K562 (cell line): Measurements from ENCODE around the gene EEFSEC. TPM values are rescaled to one million over a fixed set of nuclear protein-coding genes. Genes with fewer than 3 reads are reported as not detected.

ENCODE experiments used
- ATAC-seq: fragments of 200-7000 bp; cut with Tn5 transposase; 3 replicates; pipeline ENCODE4 v1.9.1; 2020; ENCODE audit warnings: moderate library complexity
- BruUV-seq: library from RNA; stranded (reverse); fragments of 400-500 nt; replicated peaks from 2 replicates; lab custom pipeline; 2021; lab: Mats Ljungman, UMichigan
- CTCF ChIA-PET: fragments of 300-600 bp; formaldehyde crosslinking; extraction: SDS; loops from one replicate; lab custom pipeline; 2021; ENCODE audit warnings: low intra/inter-chr PET ratio; lab: Yijun Ruan, JAX
- POLR2A ChIA-PET: fragments of 300-600, 350-650 bp; sonication (Branson Sonifier 250); formaldehyde crosslinking; extraction: SDS; loops from one replicate; lab custom pipeline; 2021; ENCODE audit warnings: antibody characterized with exemption, inconsistent platforms; lab: Yijun Ruan, JAX
- DNase-seq, 4 experiments: peaks; one replicate each; pipeline versions ENCODE4 v3.0.0 to v3.0.0-alpha.2; 2011 to 2018; ENCODE audit warnings: low spot score in 3 of 4, mixed read lengths in 3 of 4; ENCODE audit errors: extremely low read depth in 1 of 4
- FAIRE-seq: peaks from 2 replicates; lab custom pipeline; 2011; peaks lifted over from hg19 to GRCh38; lab: Jason Lieb, UNC
- H2AFZ ChIP-seq: 2 replicates; pipeline ENCODE4 v1.6.0; 2011; ENCODE audit warnings: low read depth, low read length, control low read depth, inconsistent platforms
- H3K27ac ChIP-seq: fragments of 200-600 bp; 3 replicates; pipeline ENCODE4 v1.8.0; 2011; ENCODE audit warnings: low read depth, mild to moderate bottlenecking, control low read depth, inconsistent platforms, low read length, moderate library complexity, mixed read lengths; ENCODE audit errors: extremely low read depth
- H3K27me3 ChIP-seq, 2 experiments: fragments of 300-600 bp in 1 of 2; 2 replicates in 1 of 2; 3 replicates in 1 of 2; pipeline versions ENCODE4 v1.6.0 to v1.8.0; 2011; ENCODE audit warnings: inconsistent platforms in 2 of 2, low read length in 2 of 2, mild to moderate bottlenecking in 1 of 2, mixed read lengths in 1 of 2, moderate library complexity in 1 of 2; ENCODE audit not compliant: control insufficient read depth in 2 of 2, insufficient read depth in 2 of 2
- H3K36me3 ChIP-seq: fragments of 300-600 bp; 3 replicates; pipeline ENCODE4 v1.8.0; 2011; ENCODE audit warnings: mild to moderate bottlenecking, low read length, inconsistent platforms; ENCODE audit not compliant: control insufficient read depth, insufficient read depth
- H3K4me1 ChIP-seq, 2 experiments: fragments of 200-600 bp in 1 of 2; replicated peaks in 1 of 2; 2 replicates in 1 of 2; 3 replicates in 1 of 2; pipeline versions ENCODE4 v1.5.1 to v1.8.0; 2011; ENCODE audit warnings: inconsistent platforms in 2 of 2, low read length in 2 of 2, mild to moderate bottlenecking in 1 of 2, mixed read lengths in 1 of 2, moderate library complexity in 1 of 2; ENCODE audit not compliant: control insufficient read depth in 2 of 2, insufficient read depth in 2 of 2
- H3K4me2 ChIP-seq: 2 replicates; pipeline ENCODE4 v1.6.1; 2011; ENCODE audit warnings: low read length, control low read depth, inconsistent platforms, mixed read lengths; ENCODE audit not compliant: insufficient read depth
- H3K4me3 ChIP-seq: fragments of 200-600 bp; sonication (generic), shearing (Covaris generic); 2 replicates; pipeline ENCODE4 v1.5.1; 2016; ENCODE audit warnings: control low read depth, inconsistent platforms
- H3K79me2 ChIP-seq: fragments of 200-600 bp; 3 replicates; pipeline ENCODE4 v1.8.0; 2011; ENCODE audit warnings: low read length, inconsistent platforms; ENCODE audit not compliant: control insufficient read depth, insufficient read depth
- H3K9ac ChIP-seq, 2 experiments: 2 replicates each; pipeline versions ENCODE4 v1.6.0 to v1.6.1; 2011; ENCODE audit warnings: low read depth in 2 of 2, low read length in 2 of 2, control low read depth in 1 of 2, inconsistent platforms in 1 of 2, mild to moderate bottlenecking in 1 of 2, mixed read lengths in 1 of 2; ENCODE audit not compliant: insufficient read depth in 1 of 2
- H3K9me1 ChIP-seq: one replicate; pipeline ENCODE4 v1.6.0; 2011; ENCODE audit warnings: inconsistent platforms, mild to moderate bottlenecking, low read length, moderate library complexity; ENCODE audit not compliant: control insufficient read depth, insufficient read depth
- H3K9me3 ChIP-seq: replicated peaks from 2 replicates; pipeline ENCODE4 v1.5.1; 2011; ENCODE audit warnings: low read depth, low read length, inconsistent platforms; ENCODE audit not compliant: control insufficient read depth, insufficient read depth
- H4K20me1 ChIP-seq: replicated peaks from 2 replicates; pipeline ENCODE4 v1.6.1; 2011; ENCODE audit warnings: low read length, inconsistent platforms, mixed read lengths; ENCODE audit not compliant: control insufficient read depth, insufficient read depth
- ASH1L ChIP-seq: fragments of 450-650 bp; IDR thresholded peaks from 2 replicates; pipeline ENCODE4 v1.6.1; 2018; ENCODE audit warnings: borderline replicate concordance, mild to moderate bottlenecking, low read depth; ENCODE audit not compliant: partially characterized antibody
- CBX3 ChIP-seq, 2 experiments: IDR thresholded peaks; 1 replicate in 1 of 2; 2 replicates in 1 of 2; pipeline ENCODE4 v1.6.1; 2012; ENCODE audit warnings: inconsistent platforms in 2 of 2, low read length in 2 of 2, borderline replicate concordance in 1 of 2, control low read depth in 1 of 2
- FUS ChIP-seq: fragments of 200-400 bp; formaldehyde crosslinking; optimal IDR thresholded peaks from 2 replicates; pipeline ENCODE3; 2017; ENCODE audit warnings: low read depth, low read length
- JUN ChIP-seq, 2 experiments: sonication (generic) in 1 of 2; formaldehyde crosslinking in 1 of 2; IDR thresholded peaks; 2 replicates each; pipeline versions ENCODE4 v1.6.1 to v1.8.0; 2012 to 2022; ENCODE audit warnings: borderline replicate concordance in 2 of 2, mild to moderate bottlenecking in 2 of 2, improper control_type of control experiment in 1 of 2, low read depth in 1 of 2, low read length in 1 of 2, missing genetic modification reagents in 1 of 2
- MBD2 ChIP-seq: sonication (generic); IDR thresholded peaks from 2 replicates; pipeline ENCODE4 v1.6.1; 2016; ENCODE audit warnings: low read depth, borderline replicate concordance
- MXI1 ChIP-seq: IDR thresholded peaks from 2 replicates; pipeline ENCODE4 v1.6.1; 2011; ENCODE audit warnings: low read depth, mild to moderate bottlenecking, improper control_type of control experiment, low read length
- RBM22 ChIP-seq: fragments of 200-400 bp; formaldehyde crosslinking; IDR thresholded peaks from 2 replicates; pipeline ENCODE4 v1.6.1; 2018; ENCODE audit warnings: low read length, low read depth; ENCODE audit not compliant: poor library complexity, severe bottlenecking
- SIX5 ChIP-seq, 2 experiments: IDR thresholded peaks; 2 replicates each; pipeline ENCODE4 v1.6.1; 2011; ENCODE audit warnings: low read length in 2 of 2, borderline replicate concordance in 1 of 2, low read depth in 1 of 2, mild to moderate bottlenecking in 1 of 2, moderate library complexity in 1 of 2; ENCODE audit not compliant: insufficient read depth in 1 of 2
- SMARCA5 ChIP-seq: fragments of 450-650 bp; IDR thresholded peaks from 2 replicates; pipeline ENCODE4 v1.6.1; 2016
- SMARCE1 ChIP-seq: fragments of 450-650 bp; IDR thresholded peaks from 2 replicates; pipeline ENCODE4 v1.7.1; 2016; ENCODE audit warnings: mild to moderate bottlenecking
- STAT5A ChIP-seq: IDR thresholded peaks from 2 replicates; pipeline ENCODE4 v1.6.1; 2012; ENCODE audit warnings: low read length, inconsistent platforms, borderline replicate concordance
- STAT6 ChIP-seq: sonication (generic); formaldehyde crosslinking; IDR thresholded peaks from 2 replicates; pipeline ENCODE4 v1.8.1; 2023; ENCODE audit warnings: mild to moderate bottlenecking, missing genetic modification reagents
- ZBTB43 ChIP-seq: sonication (generic); formaldehyde crosslinking; IDR thresholded peaks from 2 replicates; pipeline ENCODE4 v1.8.0; 2023; ENCODE audit warnings: mild to moderate bottlenecking, missing genetic modification reagents
- ZFX ChIP-seq: sonication (generic); formaldehyde crosslinking; IDR thresholded peaks from 2 replicates; pipeline ENCODE4 v1.8.0; 2022; ENCODE audit warnings: mild to moderate bottlenecking, missing genetic modification reagents, moderate library complexity
- ZNF253 ChIP-seq: fragments of 250-450 bp; sonication (Bioruptor Pico); conservative IDR thresholded peaks from 2 replicates; pipeline ENCODE4 v1.6.1; 2021; ENCODE audit warnings: mild to moderate bottlenecking
- ZNF408 ChIP-seq: fragments of 250-450 bp; sonication (Bioruptor Pico); IDR thresholded peaks from 2 replicates; pipeline ENCODE4 v1.4.0; 2020; ENCODE audit warnings: low read depth, mild to moderate bottlenecking, moderate library complexity
- WGBS: fragments of 100-300 bp; shearing (Covaris generic); methylation state at CpG from one replicate; pipeline ENCODE4 v1.1.6; 2016; ENCODE audit warnings: low coverage, mixed read lengths; ENCODE audit not compliant: insufficient coverage; ENCODE audit errors: missing lambda C conversion rate; 5-methylcytosine and 5-hydroxymethylcytosine counted together
- in situ Hi-C: fragments of 300-500 bp; cut with MboI; formaldehyde crosslinking; loops from 4 replicates; pipeline ENCODE4 v1.15.0; 2018; ENCODE audit warnings: inconsistent platforms, mixed read lengths
- intact Hi-C: fragments of 100-400 bp; cut with micrococcal nuclease; formaldehyde crosslinking; loops from 2 replicates; pipeline ENCODE4 v1.14.2; 2022
- polyA plus RNA-seq, 8 experiments: library from polyadenylated mRNA; depleted of rRNA in 4 of 8; stranded (reverse) in 5 of 8; unstranded in 3 of 8; fragments of >200 nt; fragmentation: Nextera tagmentation in 2 of 8; fragmentation: Illumina TruSeq in 1 of 8; extraction: Ambion mirVana in 2 of 8; extraction: Trizol in 1 of 8; gene quantifications; 2 replicates each; pipeline versions ENCODE4 v1.2.1 to v1.2.3, GENCODE V29; 2011 to 2014; ENCODE audit warnings: inconsistent platforms in 1 of 8, missing spikeins in 1 of 8
- total RNA-seq, 7 experiments: library from RNA; depleted of rRNA in 6 of 7; stranded (reverse); fragments of >200 nt in 6 of 7; fragmentation: Illumina TruSeq in 2 of 7; extraction: Trizol in 2 of 7; gene quantifications; 2 replicates each; pipeline versions ENCODE4 v1.2.1 to v1.2.3, GENCODE V29; 2011 to 2021; ENCODE audit warnings: low replicate concordance in 1 of 7
- TF ChIP-seq, protein P1 (sequence below): IDR thresholded peaks from 2 replicates; pipeline ENCODE4 v1.6.1; 2014; ENCODE audit warnings: antibody characterized with exemption

Gene EEFSEC
- total and polyA plus RNA-seq, 9 of the 15 experiments (the other 6 are each of a cell fraction or from before 2014, with no cell fraction given), result 0.35 to 11.8 (median 7.7) TPM

GRCh38 chr3:128319741-128320141, 166.5 kb downstream of the EEFSEC start:
- no peaks in the 10 kb centered on the region for H3K79me2 ChIP-seq
- WGBS, result 74% methylated on average over 5 of the region's 6 CpGs
- H4K20me1 ChIP-seq, result no peaks in the 10 kb centered on the region
- intact Hi-C loops (loop anchor here (10.0 kb wide), 1 partner anchor 175 kb away; the partner anchor contains the start of gene GATA2), in situ Hi-C loops (no loop called here)
- no peaks in the 10 kb centered on the region for H3K9me1 ChIP-seq
- H3K9ac ChIP-seq, result no peak overlapping the region; a peak in 1 of 4 replicates
- H3K4me2 ChIP-seq, result no peak overlapping the region
- no TSS peak for BruUV-seq
- H2AFZ ChIP-seq, result no peak overlapping the region
- ATAC-seq (no peak), DNase-seq (no peak), FAIRE-seq (no peak)
- no peak overlapping the region for H3K4me3 ChIP-seq
- no peaks in the 10 kb centered on the region for H3K9me3 ChIP-seq
- no peak overlapping the region for H3K27ac ChIP-seq
- no peaks in the 10 kb centered on the region for H3K36me3 ChIP-seq
- ChIA-PET CTCF (no interaction called here), POLR2A (no interaction called here)
- TF ChIP-seq MBD2 (no peak), ASH1L (no peak), SMARCA5 (no peak), CBX3 (IDR thresholded peaks at IDR 0.05; ENCODE audit: borderline replicate concordance in 1 of 2, low read length in 2 of 2) (no peak), STAT6 (no peak), FUS (no peak), RBM22 (no peak), STAT5A (no peak), ZBTB43 (CRISPR knock-in tag) (no peak), ZNF253 (CRISPR knock-in tag) (no peak), JUN (IDR thresholded peaks at IDR 0.05; ENCODE audit: borderline replicate concordance, low read depth, low read length) (no peak), JUN (CRISPR knock-in tag; IDR thresholded peaks at IDR 0.05; ENCODE audit: borderline replicate concordance) (no peak), SMARCE1 (no peak), SIX5 (IDR thresholded peaks at IDR 0.05; ENCODE audit: borderline replicate concordance in 1 of 2, insufficient read depth in 1 of 2, low read depth in 1 of 2, low read length in 2 of 2) (no peak), MXI1 (no peak), ZNF408 (CRISPR knock-in tag) (no peak), ZFX (CRISPR knock-in tag) (no peak)
- TF ChIP-seq, protein P1, sequence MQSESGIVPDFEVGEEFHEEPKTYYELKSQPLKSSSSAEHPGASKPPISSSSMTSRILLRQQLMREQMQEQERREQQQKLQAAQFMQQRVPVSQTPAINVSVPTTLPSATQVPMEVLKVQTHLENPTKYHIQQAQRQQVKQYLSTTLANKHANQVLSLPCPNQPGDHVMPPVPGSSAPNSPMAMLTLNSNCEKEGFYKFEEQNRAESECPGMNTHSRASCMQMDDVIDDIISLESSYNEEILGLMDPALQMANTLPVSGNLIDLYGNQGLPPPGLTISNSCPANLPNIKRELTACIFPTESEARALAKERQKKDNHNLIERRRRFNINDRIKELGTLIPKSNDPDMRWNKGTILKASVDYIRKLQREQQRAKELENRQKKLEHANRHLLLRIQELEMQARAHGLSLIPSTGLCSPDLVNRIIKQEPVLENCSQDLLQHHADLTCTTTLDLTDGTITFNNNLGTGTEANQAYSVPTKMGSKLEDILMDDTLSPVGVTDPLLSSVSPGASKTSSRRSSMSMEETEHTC, result no peak
- H3K27me3 ChIP-seq, result no peaks in the 10 kb centered on the region
- peaks cover 0 to 3% of the 10 kb centered on the region in 2 experiments; a peak in 2 of 5 replicates for H3K4me1 ChIP-seq
